ENCODE measurements around the gene MCTP1.

The MCTP1 gene

GRCh38 chr5:95113489-95113888 lies 171.4 kb downstream of the MCTP1 start:
- DNase-seq = no peak

DNA sequence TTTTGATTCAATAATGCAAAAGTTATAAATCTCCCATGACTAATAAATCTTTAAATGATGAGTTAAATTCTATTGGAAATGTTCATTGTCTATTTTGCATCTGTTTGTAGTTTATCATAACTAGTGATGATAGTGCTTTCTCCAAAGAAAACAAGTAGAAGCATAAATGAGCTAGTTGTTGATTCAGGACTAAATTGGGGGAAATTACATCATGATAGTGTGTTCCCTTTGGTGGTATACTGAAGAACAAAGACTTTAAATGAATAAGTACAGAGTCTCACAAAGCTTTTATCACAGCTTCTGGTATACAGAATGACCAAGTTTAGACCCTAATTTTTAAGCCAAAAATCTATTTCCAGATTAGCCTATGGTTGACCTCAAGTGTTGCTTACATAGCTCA lies 173.8 kb downstream of the MCTP1 start:
- no peak for DNase-seq

- DNase-seq = no peak
Observed at GRCh38 chr5:95110118-95110517, 174.8 kb downstream of the MCTP1 start.

DNA sequence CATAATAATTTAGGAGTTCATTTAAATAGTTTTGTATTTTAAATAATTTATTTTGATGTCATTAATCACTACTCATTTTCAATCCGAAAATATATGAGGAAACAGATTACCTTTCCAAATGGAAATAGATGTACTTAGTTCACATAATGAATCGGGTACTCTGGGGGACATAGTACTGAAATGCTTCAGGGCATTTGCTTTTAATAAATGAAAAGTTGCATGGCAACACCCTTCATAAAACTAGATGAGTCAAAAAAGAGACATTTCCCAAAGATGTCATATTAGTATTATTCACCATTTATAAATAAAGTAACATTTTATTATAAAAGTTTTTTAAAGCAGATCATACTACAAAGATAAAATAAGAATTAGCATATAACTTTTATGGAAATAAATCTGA lies 177.8 kb downstream of the MCTP1 start:
- DNase-seq = no peak

DNA sequence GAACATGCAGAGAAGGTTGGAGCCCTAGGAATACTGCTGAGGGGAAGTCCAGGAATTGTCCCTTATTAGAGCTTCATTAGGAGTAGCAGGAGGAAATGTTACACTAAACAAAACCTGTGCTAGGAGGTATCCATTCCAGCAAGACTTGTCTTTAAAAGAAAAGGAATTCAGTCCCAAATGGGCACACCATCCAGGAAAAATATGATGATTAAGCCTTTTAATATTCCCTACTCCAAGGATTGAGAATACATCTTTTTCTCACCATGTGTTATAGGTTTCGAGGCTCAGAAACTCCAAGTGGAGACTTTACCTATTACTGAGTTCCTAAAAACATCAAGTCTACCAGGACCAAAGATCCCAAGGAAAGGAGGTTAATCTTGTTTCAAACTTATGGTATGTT lies 179.3 kb downstream of the MCTP1 start:
- no peak for DNase-seq

DNA sequence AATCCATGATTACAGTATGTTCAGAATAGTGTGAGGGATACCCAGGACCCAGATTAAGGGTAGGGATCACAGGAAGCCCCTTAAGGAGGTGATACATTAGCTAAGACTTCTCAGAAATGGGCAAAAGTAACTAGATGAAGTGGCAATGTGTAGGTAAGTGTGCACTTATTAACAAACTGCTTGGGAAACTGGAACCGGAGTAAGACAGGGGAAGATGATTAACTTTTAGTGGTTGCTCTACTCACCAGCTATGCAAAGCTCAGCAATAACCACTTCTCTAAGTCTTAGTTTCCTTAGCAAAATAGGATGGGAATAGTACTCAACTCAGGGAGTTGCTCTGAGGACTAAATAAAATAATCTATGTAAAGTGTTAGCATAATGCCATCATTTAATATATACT lies 182.2 kb downstream of the MCTP1 start:
- DNase-seq = no peak

DNA sequence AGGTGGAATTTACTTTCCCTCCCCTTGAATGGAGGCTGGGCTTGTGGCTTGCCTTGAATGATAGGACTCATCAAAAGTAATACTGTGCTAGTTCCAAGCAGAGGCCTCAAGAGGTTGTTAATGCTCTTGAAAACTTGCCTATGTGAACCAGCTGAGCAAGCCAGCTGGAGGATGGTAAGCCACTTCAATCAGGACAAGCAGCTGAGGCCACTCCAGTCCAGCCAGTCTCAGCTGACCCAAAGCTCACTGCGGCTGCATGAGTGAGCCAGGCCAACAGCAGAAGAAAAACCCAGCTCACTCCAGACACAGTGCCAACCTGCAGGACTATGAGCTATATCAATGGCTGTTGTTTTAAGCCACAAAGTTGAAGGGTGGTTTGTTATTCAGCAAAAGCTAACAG lies 182.8 kb downstream of the MCTP1 start:
- DNase-seq = peak; percentile 42

DNA sequence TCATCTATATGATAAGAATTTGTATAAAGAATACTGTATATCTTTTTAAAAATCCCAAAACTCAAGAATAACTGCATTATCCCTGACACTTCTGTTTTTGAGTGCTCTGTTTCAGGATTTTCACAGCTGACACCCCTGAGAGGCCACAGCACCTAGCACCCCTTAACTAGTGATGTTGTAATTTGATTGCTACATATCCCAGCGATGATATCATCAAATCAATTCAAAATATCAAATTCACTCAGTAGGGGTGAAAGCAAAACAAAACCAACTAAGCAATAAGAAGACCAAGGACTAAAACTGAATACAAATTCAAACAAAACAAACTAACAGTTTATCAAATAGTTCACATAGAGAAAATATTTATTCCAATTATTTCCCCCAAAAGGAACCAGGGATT lies 184.3 kb downstream of the MCTP1 start:
- no peak for DNase-seq

- no peak for DNase-seq
Observed at GRCh38 chr5:95098012-95098411, 186.9 kb downstream of the MCTP1 start.

GRCh38 chr5:95093211-95093610 lies 191.7 kb downstream of the MCTP1 start:
- no peak for DNase-seq

GRCh38 chr5:95090774-95091173 lies 194.1 kb downstream of the MCTP1 start:
- no peak for DNase-seq

DNA sequence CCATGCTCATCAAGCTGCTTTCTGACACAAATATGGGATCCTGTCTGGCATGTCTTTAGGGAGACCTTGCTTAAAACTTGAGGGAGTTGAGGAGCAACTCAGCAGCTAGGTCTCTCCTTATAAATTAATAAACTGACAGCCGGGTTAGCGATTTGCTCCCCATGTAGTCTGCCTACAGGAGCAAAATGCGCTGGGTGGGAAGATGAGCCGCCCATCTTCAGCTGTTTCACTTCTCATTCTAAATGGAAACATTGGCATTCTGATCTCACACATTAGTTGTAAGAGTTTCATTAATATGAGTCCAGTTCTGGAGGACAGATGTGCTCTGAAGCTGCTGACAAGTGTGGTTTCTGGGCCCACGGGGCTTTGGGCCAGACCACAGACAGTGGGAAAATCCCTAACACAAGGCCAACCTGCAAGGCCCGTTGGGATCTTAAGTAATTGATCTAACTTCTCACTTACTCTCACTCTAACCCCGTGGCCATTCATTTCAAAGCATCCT lies 197.0 kb downstream of the MCTP1 start:
- peak; percentile 28 for DNase-seq

DNA sequence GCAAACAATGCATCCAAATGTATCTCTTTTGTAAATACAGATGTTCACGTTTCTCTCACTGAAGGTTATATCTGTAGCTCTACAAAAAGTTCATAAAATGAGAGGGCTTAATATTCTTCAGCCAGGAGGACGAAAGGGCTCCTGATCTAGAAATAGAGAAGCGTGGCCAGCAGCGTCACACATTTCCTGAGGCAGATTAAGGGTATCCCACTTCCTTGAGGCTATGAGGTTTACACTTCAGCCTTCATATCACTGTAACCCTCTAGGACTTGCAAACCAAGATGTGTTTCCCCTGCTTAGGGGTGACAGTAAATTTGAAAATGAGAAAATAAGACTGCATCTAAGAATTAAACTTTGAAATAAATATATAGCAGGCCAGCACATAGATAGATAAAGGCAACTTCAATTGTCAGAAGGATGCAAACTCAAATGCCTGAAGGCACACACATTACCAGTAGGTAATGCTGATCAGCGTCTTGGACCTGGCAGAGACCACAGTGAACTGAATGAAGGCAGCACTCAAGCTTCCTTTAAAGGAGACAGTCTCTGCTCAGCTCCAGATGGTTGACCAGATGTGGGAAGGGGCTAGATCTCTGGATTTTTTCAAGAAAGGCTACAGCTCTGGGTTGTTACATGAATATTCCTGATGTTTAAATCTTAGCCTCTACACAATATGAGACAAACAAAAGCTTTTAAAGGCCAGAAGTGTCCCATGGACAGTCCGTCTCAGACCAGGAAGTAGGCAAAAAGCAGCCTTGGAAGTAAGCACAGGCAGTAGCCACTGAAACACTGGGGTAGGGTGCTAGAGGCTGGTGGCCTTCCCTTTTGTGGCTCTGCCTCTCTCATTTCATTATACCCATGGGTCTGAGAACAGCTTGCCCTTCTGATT lies 197.7 kb downstream of the MCTP1 start:
- DNase-seq = no peak

- DNase-seq = no peak
Observed at GRCh38 chr5:95084757-95085156, 200.1 kb downstream of the MCTP1 start.

DNA sequence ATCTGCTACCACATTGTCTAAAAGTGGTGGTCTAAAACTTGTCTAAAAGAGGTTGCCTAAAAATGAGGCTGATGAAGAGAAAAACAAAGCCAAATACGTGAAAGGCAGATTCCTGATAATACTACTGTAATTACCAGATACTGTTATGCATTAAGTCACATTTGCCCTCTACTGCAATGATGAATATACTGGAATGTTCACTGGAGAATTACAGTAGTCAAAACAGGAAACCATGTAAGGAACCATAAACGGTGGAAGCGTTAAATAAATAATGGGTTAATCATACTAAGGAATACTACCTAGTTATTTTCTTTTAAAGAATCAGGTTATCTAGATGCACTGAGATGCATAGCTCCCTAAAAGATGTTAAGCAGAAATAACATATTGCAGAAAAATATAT lies 201.3 kb downstream of the MCTP1 start:
- no peak for DNase-seq

- DNase-seq = no peak
Observed at GRCh38 chr5:95081982-95082381, 202.9 kb downstream of the MCTP1 start.

DNA sequence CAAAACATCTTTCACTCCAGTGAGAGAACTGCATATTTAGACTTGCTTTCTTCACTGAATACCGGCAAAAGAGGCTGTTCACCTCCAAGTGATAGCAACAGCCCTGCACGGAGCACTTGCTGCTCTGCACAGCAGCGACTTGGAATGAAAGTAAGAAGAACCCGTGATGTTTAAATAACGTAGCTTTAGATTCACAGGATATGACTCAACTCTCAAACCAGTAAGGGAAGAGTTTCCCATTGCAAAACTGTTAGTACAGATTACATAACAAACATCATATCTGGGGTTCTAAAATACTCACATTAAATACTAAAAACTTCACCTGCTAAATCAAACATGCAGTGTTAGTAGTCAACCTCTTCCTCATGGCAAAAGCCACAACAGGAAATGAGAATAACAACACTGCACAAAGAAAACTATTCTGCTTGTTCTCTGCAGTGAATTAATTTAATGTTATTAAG lies 203.4 kb downstream of the MCTP1 start:
- peak; percentile 44 for DNase-seq

DNA sequence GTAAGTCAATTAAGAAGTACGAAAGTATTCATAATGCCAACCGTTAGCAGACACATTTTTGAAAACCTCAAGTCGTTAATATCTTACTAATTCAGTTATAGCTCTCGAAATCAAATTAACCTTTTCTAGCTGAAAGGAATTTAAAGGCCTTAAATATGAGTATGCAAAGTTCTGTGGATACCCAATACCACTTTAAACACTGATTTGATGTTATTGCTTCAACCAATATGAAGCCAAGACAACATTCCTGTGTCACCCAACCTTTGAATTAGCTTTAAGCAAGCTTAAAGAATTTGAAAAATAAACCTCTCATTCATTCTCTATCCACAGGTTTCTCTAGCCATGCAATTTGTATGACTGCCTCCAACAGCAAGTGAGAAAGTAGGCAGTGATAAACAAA lies 204.5 kb downstream of the MCTP1 start:
- no peak for DNase-seq

GRCh38 chr5:95080030-95080429 lies 204.9 kb downstream of the MCTP1 start:
- no peak for DNase-seq

DNA sequence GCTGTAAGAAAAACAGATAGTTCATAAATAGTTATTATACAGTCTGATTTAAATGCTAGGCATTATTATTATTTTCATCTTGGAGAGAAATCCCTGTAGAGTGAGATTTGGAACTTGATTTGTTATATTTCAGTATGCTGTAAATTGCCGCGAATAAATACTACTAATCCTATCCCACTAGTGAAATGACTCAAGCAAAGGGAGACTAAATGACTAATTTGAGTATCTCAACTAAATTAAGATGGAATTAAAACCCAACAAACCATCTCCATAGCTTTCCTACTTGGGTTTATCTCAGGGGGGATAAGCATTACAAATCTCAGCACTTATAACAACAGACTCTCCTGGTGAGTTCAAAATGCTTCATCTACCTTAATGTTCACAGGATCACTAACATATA lies 206.0 kb downstream of the MCTP1 start:
- no peak for DNase-seq

DNA sequence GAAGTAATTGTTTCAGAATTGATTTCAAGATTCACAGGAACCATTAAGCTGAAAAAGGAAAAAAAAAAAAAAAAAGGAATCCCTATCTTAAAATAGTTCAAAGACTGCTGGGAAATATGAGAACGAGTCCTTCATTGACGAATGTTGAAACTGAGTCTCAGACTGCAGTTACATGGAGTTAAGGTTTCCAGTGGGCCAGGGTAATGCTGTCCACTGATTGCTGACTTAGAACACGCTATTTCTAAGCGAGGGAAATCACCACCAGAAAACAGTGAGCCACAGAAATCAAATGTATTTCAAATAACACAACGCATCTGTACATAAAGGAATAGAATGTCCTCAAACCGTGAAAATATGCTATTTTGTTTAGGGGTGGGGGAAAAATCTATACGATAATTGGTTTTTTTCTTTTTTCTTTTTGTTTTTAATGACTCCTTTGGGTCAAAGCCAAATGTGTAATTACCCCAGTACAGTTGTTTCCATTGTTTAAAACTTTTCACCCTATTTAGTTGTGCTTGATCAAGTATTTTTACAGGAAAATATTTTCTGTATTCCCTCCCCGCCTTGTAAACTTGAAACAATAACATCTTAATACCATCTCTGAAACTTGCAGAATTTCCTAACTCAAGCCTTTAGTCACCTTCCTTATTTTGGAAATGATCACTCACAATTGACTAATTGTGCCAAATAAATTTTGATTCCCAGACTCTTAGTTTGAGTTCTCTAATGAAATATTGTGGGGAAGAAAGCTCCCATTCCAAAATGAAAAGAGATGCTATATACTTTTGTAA lies 208.3 kb downstream of the MCTP1 start:
- no peak for DNase-seq

GRCh38 chr5:95075111-95075510 lies 209.8 kb downstream of the MCTP1 start:
- no peak for DNase-seq

DNA sequence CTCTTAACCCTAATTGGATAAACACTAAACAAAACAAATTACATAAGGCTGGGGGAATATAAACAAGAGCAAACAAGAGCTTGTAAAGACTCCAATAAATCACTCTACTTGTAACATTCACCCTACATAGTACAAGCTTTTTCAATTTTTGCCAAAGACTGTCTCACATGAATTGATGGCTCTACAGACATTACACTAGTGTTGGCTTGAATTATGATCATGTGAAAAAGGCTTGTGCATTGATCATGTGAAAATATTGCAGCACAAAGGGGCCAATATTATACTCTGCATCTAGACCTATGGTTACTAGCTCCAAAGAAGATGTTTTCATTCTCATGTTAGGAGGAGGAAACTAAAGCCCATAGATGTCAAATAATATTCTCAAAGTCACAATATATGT lies 212.6 kb downstream of the MCTP1 start:
- DNase-seq = no peak

DNA sequence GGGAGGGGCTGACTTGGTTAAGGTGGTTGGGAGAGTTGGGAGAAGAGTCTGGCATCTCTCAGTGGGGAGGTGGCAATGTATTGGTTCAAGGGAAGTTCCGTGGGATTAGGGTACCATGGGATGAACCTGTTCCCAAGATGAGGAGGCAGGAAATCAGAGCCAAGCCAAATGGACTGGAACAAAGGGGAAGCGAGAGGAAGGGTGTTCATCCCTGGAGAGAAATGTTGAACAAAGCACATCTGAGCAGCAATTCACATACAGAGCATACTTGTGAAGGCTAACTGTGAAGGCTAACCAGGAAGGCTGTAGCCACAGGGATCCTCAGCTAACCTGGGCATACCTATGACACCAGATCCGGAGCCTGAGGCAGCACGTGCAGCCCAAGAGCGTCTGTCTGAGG lies 214.0 kb downstream of the MCTP1 start:
- DNase-seq = no peak
